ENCODE results near the gene BMAL1.

The BMAL1 gene

GRCh38 chr11:13291361-13291760 lies 13.8 kb downstream of the BMAL1 start:
- no peak for DNase-seq (ENCODE audit: low read depth, low spot score)

- no peak for DNase-seq (ENCODE audit: low read depth, low spot score)
These were observed 14.2 kb downstream of the BMAL1 start for GRCh38 chr11:13291800-13292199.

- DNase-seq (ENCODE audit: low read depth, low spot score), result no peak
These were observed 15.4 kb downstream of the BMAL1 start for GRCh38 chr11:13292970-13293369.

GRCh38 chr11:13294178-13294577 lies 16.6 kb downstream of the BMAL1 start:
- DNase-seq (ENCODE audit: low read depth, low spot score), result no peak

- no peak for DNase-seq (ENCODE audit: low read depth, low spot score)
These were observed 17.4 kb downstream of the BMAL1 start for GRCh38 chr11:13294771-13295579.

- no peak for DNase-seq (ENCODE audit: low read depth, low spot score)
These were observed 19.8 kb downstream of the BMAL1 start for GRCh38 chr11:13297308-13297916.

- no peak for DNase-seq (ENCODE audit: low read depth, low spot score)
These were observed 20.3 kb downstream of the BMAL1 start for GRCh38 chr11:13297917-13298356.

- DNase-seq (ENCODE audit: low read depth, low spot score), result no peak
These were observed 21.2 kb downstream of the BMAL1 start for GRCh38 chr11:13298765-13299164.

- no peak for DNase-seq (ENCODE audit: low read depth, low spot score)
These were observed 23.9 kb downstream of the BMAL1 start for GRCh38 chr11:13301522-13301921.

- DNase-seq (ENCODE audit: low read depth, low spot score), result no peak
These were observed 24.9 kb downstream of the BMAL1 start for GRCh38 chr11:13302420-13302958.

- no peak for DNase-seq (ENCODE audit: low read depth, low spot score)
These were observed 26.4 kb downstream of the BMAL1 start for GRCh38 chr11:13303668-13304649.

- no peak for DNase-seq (ENCODE audit: low read depth, low spot score)
These were observed 27.2 kb downstream of the BMAL1 start for GRCh38 chr11:13304655-13305335.

GRCh38 chr11:13308704-13309103 lies 31.1 kb downstream of the BMAL1 start:
- no peak for DNase-seq (ENCODE audit: low read depth, low spot score)

- DNase-seq (ENCODE audit: low read depth, low spot score), result no peak
These were observed 31.6 kb downstream of the BMAL1 start for GRCh38 chr11:13309156-13309555.

GRCh38 chr11:13310443-13310842 lies 32.9 kb downstream of the BMAL1 start:
- DNase-seq (ENCODE audit: low read depth, low spot score), result no peak

GRCh38 chr11:13311570-13311969 lies 34.0 kb downstream of the BMAL1 start:
- DNase-seq (ENCODE audit: low read depth, low spot score), result no peak

GRCh38 chr11:13313005-13313819 lies 35.6 kb downstream of the BMAL1 start:
- DNase-seq (ENCODE audit: low read depth, low spot score), result no peak

GRCh38 chr11:13314676-13315394 lies 37.2 kb downstream of the BMAL1 start:
- no peak for DNase-seq (ENCODE audit: low read depth, low spot score)
